G401 (cell line): Measurements from ENCODE around the gene KCNN2. TPM values are rescaled to one million over a fixed set of nuclear protein-coding genes. Genes with fewer than 3 reads are reported as not detected.
"Not testable (repeated sequence)": the region's sequence is repeated elsewhere in the genome, so short reads cannot be mapped to it uniquely, and the experiment has no call there.

ENCODE experiments used
- DNase-seq: peaks from one replicate; pipeline ENCODE4 v3.0.0-alpha.2; 2015; ENCODE audit warnings: low spot score
- in situ Hi-C: cut with HindIII; loops from 2 replicates; pipeline ENCODE4 v1.10.0; 2016; ENCODE audit warnings: low sequenced_read_pairs, mixed read lengths
- total RNA-seq: library from RNA; depleted of rRNA; stranded (reverse); fragments of >200 nt; shearing (Covaris generic); gene quantifications from 2 replicates; pipeline ENCODE4 v1.2.3, GENCODE V29; 2014

The KCNN2 gene
- total RNA-seq, 1 experiment from 2014 or later = not detected

DNA sequence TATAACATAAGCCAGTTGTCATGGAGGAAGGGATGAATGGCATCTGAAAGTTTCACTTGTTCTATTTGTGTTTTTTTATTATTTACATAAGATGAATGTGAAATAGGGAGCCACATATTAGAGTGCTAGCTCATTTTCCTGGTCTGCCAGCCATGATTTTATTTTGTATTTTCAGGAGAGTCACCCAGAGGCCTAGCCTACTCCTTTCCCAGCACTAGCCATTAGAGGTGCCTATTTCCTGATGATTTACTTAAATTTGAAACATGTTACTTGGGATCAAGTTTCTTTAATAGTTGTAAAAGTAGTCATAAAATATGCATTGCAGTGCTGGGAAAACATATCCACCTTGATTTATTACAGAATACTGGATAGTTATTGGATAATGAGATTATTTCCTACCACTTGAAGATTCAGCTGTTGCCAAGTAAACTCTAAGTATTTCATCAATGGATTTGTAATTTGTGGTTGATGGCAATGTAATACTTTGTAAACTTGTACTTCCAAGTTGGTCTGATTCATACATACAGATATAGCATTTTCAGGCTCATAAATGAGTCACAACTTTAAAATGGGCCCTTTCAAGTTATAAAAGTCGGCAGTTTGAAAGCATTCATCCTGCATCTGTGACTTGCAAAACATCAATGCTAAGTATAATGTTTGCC, 50.8 kb downstream of the KCNN2 start:
- in situ Hi-C loops = no loop called here
- DNase-seq = no peak

DNA sequence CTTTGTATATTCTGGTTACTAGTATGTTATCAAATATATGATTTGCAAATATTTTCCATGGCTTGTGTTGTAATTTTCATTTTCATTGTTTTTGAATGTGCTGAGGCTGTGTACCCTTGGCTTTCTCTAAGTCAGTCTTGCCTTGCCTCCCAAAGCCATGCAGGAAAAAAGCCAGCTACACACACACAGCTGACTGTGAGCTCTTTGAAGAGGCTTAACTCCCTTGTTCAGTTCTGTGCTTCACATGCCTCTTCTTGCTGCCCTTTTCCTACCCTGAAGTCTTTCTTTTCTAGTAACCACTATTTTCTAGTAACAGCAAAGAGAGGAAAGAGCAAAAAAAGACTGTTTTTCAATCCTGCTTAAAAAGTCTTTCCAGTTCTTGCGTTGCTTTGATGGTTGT, 53.9 kb downstream of the KCNN2 start:
- in situ Hi-C loops = no loop called here
- no peak for DNase-seq

DNA sequence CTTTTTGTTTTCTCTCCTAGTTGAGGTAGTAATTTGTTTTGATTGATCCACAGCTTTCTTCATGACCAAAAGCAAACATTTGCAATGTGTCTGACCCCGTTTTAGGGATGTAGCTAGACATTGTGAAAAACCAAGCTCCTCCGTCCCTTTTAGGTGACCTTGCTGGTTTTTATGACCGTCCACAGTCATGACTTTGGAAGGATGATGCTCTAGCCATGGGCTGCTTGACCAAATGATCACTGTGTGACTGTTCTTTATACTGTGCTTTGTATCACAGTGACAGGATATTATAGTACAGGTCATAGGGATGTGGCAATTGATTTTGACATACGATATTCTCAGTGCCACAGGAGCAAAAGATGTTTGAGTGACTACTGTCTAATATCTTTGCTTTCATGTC, 54.4 kb downstream of the KCNN2 start:
- no peak for DNase-seq
- in situ Hi-C loops = no loop called here

DNA sequence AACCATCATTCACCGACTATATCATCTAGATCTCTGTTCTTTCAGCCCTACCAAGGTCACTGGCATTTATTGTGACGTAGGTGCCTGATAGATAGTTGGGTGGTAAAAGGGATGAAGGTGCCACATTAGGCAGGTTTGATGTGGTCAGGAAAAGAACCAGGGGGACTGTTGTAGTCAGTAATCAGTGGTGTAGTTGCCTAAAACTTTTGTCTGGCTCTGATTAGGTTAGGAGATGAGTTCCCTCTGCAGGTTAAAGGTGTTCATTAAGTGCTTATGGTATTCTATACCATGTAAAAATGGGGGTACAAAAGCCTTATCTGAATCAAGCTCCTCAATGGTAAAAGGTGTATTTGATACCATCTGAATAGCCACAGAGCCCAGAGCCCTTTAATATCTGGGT, 55.6 kb downstream of the KCNN2 start:
- no peak for DNase-seq
- in situ Hi-C loops = no loop called here

DNA sequence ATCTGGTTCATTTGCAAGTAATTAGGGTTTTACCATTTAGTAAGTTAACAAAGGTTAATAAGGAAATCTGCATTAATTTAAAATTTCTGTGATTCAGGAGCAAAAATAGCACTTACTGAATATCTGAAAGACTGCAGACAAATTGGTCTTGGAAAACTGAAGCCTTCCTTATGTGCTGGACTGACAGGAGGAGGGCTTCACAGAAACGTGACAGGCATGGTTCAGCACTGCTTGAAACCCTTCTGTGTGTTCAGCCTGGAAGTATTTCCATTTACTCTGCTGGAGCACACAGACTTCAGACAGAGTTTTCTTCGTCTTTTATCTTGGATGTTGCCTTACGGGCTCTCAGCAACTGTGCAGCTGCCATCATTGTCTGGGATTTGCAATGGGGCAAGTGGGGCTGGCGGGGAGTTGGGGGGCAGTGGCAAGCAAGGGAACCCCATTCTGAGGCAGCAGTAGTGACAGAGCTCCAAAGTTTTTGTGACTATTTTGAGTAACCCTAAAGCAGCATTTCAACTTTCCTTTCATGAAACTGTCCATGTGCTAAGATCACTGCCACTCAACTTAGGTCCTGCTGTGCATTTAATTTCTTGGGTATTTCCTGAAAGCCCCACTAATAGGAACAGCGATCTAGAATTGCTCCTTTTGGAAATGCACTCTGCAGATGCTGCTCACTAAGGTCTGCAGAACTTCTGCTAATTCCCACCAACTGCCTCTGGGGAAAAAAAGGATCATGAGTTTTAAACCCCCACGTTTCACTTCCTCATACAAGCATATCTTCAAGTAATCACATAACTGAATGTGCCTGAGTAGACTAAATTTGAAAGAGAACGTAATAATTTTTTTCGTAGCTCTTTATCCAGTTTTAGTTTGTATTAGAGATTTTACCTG, 56.6 kb downstream of the KCNN2 start:
- no peak for DNase-seq
- in situ Hi-C loops = no loop called here

DNA sequence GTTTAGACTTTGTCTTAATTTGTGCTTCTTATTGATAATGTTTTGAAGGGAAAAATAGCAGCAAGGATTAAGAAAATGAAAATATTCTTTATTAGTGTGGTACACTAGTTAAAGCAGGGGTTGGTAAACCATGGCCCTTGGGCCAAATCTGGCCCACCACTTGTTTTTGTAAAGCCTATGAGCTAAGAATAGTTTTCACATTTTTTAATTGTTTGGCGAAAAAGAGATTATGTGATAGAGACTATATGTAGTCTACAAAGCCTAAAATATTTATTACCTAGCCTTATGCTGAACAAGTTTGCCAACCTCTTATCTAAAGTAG, 57.2 kb downstream of the KCNN2 start:
- in situ Hi-C loops = no loop called here
- no peak for DNase-seq

DNA sequence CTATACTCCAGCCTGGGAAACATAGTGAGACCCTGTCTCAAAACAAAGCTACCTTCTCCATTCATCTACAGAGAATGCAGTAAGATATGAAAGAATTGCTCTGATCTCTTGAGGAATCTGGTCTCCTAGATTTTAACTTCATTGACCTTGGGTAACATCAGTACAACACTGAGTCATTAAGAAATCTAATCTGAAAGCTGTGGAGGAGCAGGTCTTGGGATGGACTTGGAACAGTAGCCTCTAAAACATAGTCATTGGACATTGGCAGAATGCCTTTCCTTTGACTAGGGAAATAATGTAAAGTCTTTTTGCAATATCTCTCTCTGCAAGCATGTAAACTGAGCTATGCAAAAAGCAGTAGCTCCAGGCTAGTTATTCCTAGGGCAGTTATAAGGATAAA, 58.1 kb downstream of the KCNN2 start:
- in situ Hi-C loops = no loop called here
- DNase-seq = no peak

DNA sequence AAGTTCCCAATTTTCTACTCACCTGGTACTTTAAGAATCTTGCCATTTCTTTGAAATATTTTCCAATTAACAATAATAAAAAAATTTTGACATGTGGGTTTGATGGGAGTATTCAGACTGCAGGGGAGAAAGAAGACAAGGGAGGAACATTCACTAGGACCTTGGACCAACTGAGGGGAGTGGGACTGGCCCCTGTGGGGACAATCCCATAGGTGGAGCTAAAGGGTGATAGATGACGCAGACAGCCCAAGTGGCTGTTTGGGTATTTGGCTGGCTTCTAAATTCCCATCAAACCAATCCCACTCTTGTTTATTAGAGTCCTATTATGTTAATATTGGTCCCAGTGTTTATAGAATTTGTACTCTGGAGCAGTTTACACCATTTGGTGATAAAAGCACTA, 65.3 kb downstream of the KCNN2 start:
- DNase-seq = no peak
- in situ Hi-C loops = no loop called here

DNA sequence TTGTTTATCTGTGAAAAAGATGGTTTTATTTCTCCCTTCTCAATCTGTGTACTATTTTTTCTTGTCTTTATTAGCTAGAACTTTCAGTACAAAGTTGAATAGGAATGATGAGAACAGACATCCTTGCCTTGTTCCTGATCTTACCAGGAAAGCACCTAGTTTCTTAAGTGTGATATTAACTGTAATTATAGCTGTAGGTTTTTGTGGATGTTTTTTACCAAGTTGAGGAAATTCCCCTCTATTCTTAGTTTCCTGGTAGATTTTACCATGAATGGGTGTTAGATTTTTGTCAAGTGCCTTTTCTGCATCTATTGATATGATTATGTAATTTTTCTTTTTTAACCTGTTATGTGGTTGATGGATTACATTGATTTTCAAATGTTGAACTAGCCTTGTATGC, 68.7 kb downstream of the KCNN2 start:
- no peak for DNase-seq
- in situ Hi-C loops = no loop called here

DNA sequence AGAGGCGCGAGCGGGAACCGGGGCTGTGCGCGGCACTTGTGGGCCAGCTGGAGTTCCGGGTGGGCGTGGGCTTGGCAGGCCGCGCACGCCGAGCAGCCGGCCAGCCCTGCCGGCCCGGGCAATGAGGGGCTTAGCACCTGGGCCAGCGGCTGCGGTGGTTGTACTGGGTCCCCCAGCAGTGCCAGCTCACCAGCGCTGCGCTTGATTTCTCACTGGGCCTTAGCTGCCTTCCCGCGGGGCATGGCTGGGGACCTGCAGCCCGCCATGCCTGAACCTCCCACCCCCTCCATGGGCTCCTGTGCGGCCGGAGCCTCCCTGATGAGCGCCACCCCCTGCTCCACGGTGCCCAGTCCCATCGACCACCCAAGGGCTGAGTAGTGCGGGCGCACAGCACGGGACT, 70.8 kb downstream of the KCNN2 start:
- in situ Hi-C loops, DNase-seq: not testable (repeated sequence)

DNA sequence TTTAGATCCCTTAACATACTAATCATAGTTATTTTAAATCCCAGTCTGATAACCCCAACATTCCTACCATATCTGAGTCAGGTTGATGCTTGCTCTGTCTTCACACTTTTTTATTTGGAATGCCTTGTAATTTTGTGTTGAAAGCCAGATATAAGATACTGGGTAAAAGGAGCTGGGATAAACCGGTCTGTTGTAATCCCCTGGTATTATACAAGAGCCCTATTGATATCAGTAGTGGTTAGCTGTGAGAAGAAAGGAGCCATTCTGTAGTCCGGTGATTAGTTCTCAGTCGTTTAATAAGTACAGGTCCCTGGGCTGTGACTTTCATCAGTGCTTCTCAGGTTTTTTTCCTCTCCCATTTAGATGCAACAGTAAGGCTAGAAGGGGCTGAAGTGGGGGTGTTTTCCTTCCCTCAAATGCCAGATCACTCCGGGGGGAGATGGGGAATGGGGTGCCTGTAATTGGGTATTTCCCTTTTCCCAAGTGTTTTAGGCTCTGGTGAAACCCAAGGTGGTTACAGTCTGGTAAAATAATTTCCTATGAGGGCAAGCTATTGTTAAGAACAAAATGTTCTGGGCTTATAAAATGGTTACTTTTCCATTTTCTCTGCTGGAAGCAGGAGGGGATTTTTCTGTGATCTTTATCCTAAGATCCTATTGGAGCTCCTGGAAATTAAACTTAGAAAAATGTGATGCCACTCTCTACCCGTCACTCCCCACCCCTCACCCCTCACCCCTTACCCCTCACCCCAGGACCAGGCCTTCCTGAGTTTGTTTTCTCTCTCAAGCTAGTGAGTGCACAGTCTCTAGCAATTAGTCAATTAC, 72.7 kb downstream of the KCNN2 start:
- in situ Hi-C loops = no loop called here
- no peak for DNase-seq

DNA sequence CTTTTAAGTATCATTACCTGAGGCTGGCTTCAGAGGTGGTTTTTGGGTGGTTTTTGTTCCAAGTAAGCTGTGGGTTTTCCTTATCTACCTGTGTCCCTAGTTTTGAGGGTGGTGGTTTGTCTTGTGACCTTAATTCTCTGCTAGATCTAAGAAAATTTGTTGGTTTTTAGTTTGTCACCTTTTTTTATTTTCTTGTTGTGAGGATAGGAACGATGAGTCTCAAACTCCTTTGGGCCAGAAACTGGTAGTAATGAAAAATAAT, 73.3 kb downstream of the KCNN2 start:
- in situ Hi-C loops = no loop called here

DNA sequence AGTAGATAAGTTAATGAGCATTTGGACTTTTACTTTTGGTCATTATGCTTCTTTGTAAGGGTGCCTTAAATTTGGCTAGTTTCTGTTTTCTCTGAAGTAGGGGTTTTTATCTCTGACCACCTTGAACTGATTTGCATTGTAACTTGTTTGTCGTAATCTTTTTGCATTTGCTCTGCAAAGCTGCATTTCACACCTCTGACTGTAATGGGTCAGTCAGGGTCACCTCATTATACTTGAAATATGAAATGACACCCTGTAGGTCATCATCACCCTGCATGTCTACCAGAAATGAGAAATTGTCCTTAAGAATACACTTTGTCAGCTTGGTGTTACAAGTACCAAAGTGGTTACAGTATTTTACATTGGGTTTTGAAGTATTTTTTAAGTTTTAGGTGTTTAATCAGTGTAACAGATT, 74.0 kb downstream of the KCNN2 start:
- in situ Hi-C loops = no loop called here
- no peak for DNase-seq

More for the DNA sequence above, 73.3 kb downstream of the KCNN2 start:
- no peak for DNase-seq

DNA sequence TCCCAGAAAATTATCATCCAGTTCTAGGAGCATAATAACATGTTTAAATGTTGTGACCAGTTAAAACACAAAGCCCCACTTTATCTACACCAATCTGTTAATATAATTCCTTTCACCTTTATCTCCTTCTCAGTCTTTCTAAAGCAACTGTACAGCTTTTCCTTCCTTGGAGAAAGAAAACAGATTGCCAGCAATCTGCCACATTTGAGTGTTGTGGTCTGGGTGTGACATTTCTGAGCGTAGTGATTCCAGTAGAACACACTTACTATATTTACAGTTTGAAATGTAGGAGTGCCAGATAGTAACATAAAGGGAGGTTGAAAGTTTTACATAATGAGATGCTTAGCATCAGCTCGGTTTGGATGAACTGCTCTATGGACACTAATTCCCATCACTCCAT, 76.1 kb downstream of the KCNN2 start:
- in situ Hi-C loops = no loop called here
- DNase-seq = no peak

DNA sequence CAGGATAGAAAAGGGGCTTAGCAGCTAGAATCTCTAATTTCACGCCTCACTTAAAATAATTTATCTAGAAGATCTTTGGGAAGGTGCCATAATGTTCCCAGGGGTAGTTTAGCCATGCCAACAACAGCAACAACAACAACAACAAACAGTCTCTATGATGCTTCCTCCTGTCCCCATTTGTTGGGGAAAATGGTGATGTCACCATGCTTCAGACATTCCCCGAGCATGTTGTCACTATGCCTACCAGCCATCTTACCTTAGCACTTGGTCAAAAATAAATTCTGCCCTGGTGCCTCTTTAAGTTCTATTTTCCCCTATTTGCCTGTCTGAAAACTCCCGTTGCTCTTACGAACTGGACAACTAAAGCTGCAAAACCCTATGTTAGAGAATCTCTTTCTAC, 76.6 kb downstream of the KCNN2 start:
- in situ Hi-C loops = no loop called here

DNA sequence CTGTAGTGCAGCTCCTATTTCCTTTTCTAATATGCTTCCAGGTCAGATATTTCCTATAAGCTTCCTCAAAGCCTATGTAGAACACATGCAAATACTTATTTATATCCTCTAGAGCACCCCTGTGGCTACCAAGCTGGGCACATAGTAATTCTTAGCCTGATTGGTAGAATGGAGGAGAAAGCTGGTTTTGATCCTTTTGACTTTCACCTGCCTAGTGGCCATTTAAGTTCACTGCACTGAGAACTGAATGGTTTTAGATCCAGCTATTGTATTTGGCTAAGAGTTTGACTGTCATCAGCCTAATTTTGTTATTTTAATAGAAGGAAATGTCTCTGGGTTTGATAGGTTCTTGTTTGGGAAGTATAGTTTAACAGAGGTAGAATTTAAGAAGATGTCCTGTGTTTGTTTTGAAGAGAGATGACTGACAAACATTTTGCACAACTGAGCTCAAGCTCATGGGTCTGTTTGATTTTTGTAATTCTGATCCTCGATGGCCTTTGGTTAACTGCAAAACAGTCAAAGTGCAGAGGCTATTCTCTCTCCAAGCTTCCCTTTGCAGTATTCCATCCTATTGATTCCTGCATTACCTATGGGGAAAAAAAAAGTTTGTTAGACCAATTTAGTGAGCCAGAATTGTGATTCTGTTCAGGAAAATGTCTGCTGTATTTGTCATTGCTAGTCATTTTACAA, 85.4 kb downstream of the KCNN2 start:
- in situ Hi-C loops = no loop called here
- no peak for DNase-seq

More for the DNA sequence above, 76.6 kb downstream of the KCNN2 start:
- DNase-seq = no peak

DNA sequence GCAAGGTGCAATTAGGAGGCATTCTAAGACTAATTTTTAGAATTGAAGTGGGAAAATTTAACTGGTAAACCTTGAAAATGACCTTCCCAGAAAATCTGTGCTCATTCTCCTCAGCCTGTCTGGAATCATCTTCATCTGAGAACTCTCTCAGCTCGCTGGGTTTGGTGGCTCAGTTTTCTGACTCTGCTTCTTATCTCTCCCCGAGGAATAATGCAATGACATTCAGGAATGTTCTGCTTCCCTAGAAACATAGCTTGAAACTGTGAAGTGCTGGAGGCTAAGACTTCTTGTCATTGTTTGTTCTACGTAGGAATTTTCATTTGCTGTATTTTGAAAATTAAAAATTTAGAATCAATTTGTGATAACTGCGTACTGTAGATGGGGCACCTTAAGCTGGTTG, 86.6 kb downstream of the KCNN2 start:
- no peak for DNase-seq
- in situ Hi-C loops = no loop called here

DNA sequence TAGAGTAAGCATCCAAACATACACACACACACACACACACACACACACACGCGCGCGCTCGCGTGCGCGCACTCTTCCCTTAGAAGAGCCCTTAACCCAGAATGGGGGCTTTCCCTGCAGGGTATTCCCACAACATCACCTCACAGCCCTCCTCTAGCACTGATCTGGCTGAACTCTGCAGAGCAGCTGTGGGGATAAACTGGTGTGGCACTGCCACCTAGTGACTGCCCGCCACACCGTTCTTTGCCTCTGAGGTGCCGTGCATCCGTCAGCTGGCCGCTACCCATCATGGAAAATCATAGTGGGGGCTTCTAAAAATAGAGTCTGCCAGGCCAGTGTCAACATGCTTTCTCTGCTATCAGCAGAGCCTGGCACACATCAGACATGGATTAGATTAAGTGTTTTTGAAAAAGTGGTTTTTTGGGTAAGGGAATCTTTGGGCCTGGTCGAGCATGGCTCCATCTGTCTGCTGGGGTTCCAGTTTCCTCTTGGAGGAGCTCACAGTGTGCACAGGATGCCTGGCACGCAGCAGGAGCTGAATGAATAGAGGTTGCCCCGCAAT, 88.1 kb downstream of the KCNN2 start:
- DNase-seq = peak; percentile 88
- in situ Hi-C loops = no loop called here

DNA sequence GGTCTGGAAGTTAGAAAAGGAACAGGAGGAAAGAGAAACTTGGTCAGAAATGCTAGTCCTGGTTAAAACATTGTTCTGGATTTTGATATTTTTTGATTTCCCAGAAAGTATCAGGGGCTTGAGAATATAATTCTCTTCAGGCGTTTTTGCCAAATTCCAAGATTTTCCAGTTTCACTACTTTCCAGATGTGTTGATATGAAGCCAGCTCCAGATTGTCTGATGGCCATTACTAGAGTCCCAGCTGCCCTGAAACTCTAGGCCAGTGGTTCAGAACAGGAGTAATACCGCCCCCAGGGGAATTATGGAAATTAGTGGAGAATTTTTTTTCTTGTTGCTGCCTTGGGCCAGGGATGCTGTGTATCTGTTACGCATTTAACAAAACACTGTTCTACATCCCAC, 88.6 kb downstream of the KCNN2 start:
- DNase-seq = no peak
- in situ Hi-C loops = no loop called here
